ENCODE results near the gene ATP2A1. TPM values are rescaled to one million over a fixed set of nuclear protein-coding genes. Genes with fewer than 3 reads are reported as not detected.

ATP2A1 gene
- total and polyA plus RNA-seq, 2 donors (not counting 3 experiments of a cell fraction or from before 2014, with no cell fraction given) = 1.2 to 2.5 TPM

DNA sequence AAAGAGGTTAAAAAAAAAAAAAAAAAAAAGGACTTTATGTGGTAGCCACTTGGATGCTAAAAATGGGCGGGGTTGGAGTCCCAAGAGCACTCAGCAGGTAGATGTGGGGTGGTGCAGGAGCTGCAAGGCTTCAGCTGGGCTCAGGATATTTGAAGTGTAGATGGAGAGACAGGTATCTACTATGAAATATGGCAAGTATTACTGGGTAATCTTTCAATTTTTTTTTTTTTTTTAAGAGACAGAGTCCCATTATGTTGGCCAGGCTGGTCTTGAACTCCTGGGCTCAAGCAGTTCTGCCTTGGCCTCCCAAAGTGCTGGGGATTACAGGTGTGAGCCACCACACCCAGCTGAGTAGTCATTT is 39.8 kb upstream of the ATP2A1 start:
- dilution Hi-C loops (cut with MboI; ENCODE audit: extremely low pct_ligation_motif_present, low sequenced_read_pairs) = no loop called here
- no peak overlapping the region for H3K4me3 ChIP-seq (replicated peaks in 1 of 3; ENCODE audit: insufficient read depth in 1 of 3, low read depth in 1 of 3, low read length in 3 of 3)
- TF ChIP-seq GATA2 (IDR thresholded peaks at IDR 0.05; ENCODE audit: insufficient read depth, insufficient read length, low read depth, low read length) (no peak), FOS (IDR thresholded peaks at IDR 0.05; ENCODE audit: borderline replicate concordance, insufficient read depth, low read length) (no peak), MYC (IDR thresholded peaks at IDR 0.05; ENCODE audit: low read depth, low read length) (no peak), EZH2 (IDR thresholded peaks at IDR 0.05; ENCODE audit: borderline replicate concordance, low read depth, low read length, severe bottlenecking) (no peak), MAX (IDR thresholded peaks at IDR 0.05; ENCODE audit: insufficient read depth, insufficient read length) (no peak), POLR2A (IDR thresholded peaks at IDR 0.05; ENCODE audit: low read depth, low read length) (no peak), JUN (IDR thresholded peaks at IDR 0.05; ENCODE audit: borderline replicate concordance, insufficient read depth, insufficient read length, low read depth) (no peak), POLR2AphosphoS5 (IDR thresholded peaks at IDR 0.05; ENCODE audit: insufficient read depth, low read depth, low read length) (no peak)
- TF ChIP-seq, protein P1, sequence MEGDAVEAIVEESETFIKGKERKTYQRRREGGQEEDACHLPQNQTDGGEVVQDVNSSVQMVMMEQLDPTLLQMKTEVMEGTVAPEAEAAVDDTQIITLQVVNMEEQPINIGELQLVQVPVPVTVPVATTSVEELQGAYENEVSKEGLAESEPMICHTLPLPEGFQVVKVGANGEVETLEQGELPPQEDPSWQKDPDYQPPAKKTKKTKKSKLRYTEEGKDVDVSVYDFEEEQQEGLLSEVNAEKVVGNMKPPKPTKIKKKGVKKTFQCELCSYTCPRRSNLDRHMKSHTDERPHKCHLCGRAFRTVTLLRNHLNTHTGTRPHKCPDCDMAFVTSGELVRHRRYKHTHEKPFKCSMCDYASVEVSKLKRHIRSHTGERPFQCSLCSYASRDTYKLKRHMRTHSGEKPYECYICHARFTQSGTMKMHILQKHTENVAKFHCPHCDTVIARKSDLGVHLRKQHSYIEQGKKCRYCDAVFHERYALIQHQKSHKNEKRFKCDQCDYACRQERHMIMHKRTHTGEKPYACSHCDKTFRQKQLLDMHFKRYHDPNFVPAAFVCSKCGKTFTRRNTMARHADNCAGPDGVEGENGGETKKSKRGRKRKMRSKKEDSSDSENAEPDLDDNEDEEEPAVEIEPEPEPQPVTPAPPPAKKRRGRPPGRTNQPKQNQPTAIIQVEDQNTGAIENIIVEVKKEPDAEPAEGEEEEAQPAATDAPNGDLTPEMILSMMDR (IDR thresholded peaks at IDR 0.05; ENCODE audit: extremely low read depth in 1 of 2, insufficient read depth in 1 of 2, low read depth in 1 of 2, low read length in 2 of 2) = no peak
- no peaks in the 10 kb centered on the region for H3K27me3 ChIP-seq (ENCODE audit: control insufficient read depth in 2 of 2, insufficient read depth in 2 of 2, low read length in 2 of 2)
- POLR2A ChIA-PET = no interaction called here
- H3K4me2 ChIP-seq (ENCODE audit: insufficient read depth, low read length) = no peak overlapping the region
- no TSS peak for BruUV-seq (replicated peaks)
- no peak overlapping the region for H3K9ac ChIP-seq (replicated peaks; ENCODE audit: extremely low read depth, insufficient read depth, low read length)
- H3K9me1 ChIP-seq (replicated peaks; ENCODE audit: control insufficient read depth, extremely low read depth, insufficient read depth, low read length) = no peaks in the 10 kb centered on the region
- CTCF ChIA-PET = interaction anchor here (1.6 kb wide), 1 partner anchor 107 kb away, joined by 5 read pairs; no protein-coding TSS in a partner anchor
- intact Hi-C loops (cut with micrococcal nuclease) = no loop called here
- no peaks in the 10 kb centered on the region for H3K9me3 ChIP-seq (replicated peaks; ENCODE audit: control insufficient read depth, insufficient read depth, low read length)
- H3K36me3 ChIP-seq (ENCODE audit: control insufficient read depth in 2 of 2, extremely low read depth in 1 of 2, insufficient read depth in 2 of 2, low read length in 2 of 2) = peaks cover 14 to 48% of the 10 kb centered on the region in 2 experiments
- no peaks in the 10 kb centered on the region for H3K4me1 ChIP-seq (ENCODE audit: control insufficient read depth, extremely low read depth, insufficient read depth, low read length)
- no peaks in the 10 kb centered on the region for H4K20me1 ChIP-seq (replicated peaks; ENCODE audit: control insufficient read depth, extremely low read depth, insufficient read depth, low read length)
- H3K27ac ChIP-seq (ENCODE audit: insufficient read depth, low read depth, low read length) = no peak overlapping the region
- no peaks in the 10 kb centered on the region for H3K79me2 ChIP-seq (ENCODE audit: control insufficient read depth, insufficient read depth, low read length)
- DNase-seq (ENCODE audit: low read depth, low spot score) (no peak), FAIRE-seq (no peak)
- no peak overlapping the region for H2AFZ ChIP-seq (ENCODE audit: low read depth, low read length)
